GM12878 (cell line): ENCODE measurements around the gene P2RX4. TPM values are rescaled to one million over a fixed set of nuclear protein-coding genes. Genes with fewer than 3 reads are reported as not detected.

Experiments
- ATAC-seq: fragments of 200-7000 bp; cut with Tn5 transposase; 3 replicates; pipeline ENCODE4 v1.9.1; 2020; ENCODE audit warnings: mild to moderate bottlenecking, moderate library complexity
- BruUV-seq: library from RNA; stranded (reverse); fragments of 400-500 nt; replicated peaks from 2 replicates; lab custom pipeline; 2021; lab: Mats Ljungman, UMichigan
- CTCF ChIA-PET: fragments of 300-600 bp; sonication (Branson Sonifier 250); formaldehyde crosslinking; extraction: SDS; loops from one replicate; lab custom pipeline; 2021; ENCODE audit warnings: inconsistent platforms; lab: Yijun Ruan, JAX
- POLR2A ChIA-PET: fragments of 350-600 bp; formaldehyde crosslinking; extraction: SDS; loops from one replicate; lab custom pipeline; 2021; ENCODE audit warnings: inconsistent platforms; lab: Charles Lee
- RAD21 ChIA-PET: fragments of 300-600 bp; sonication (Branson Sonifier 250); formaldehyde crosslinking; loops from one replicate; lab custom pipeline; 2023; ENCODE audit warnings: antibody characterized with exemption; ENCODE audit not compliant: unreplicated experiment; lab: Charles Lee
- SMC1A ChIA-PET: fragments of 300-600 bp; sonication (Branson Sonifier 250); formaldehyde crosslinking; loops from one replicate; lab custom pipeline; 2023; ENCODE audit not compliant: unreplicated experiment, uncharacterized antibody; lab: Charles Lee
- DNase-seq: peaks from one replicate; pipeline ENCODE4 v3.0.0-alpha.2; 2011; ENCODE audit warnings: low read depth, low spot score
- FAIRE-seq: peaks from 3 replicates; lab custom pipeline; 2011; peaks lifted over from hg19 to GRCh38; lab: Jason Lieb, UNC
- H2AFZ ChIP-seq: 2 replicates; pipeline ENCODE4 v1.6.0; 2011; ENCODE audit warnings: low read depth, low read length, control low read depth; ENCODE audit not compliant: control insufficient read depth
- H3K27ac ChIP-seq: 2 replicates; pipeline ENCODE4 v1.5.1; 2011; ENCODE audit warnings: control low read depth; ENCODE audit not compliant: control insufficient read depth, insufficient read depth
- H3K27me3 ChIP-seq, 2 experiments: replicated peaks in 1 of 2; 2 replicates each; pipeline versions ENCODE4 v1.6.0 to v1.6.1; 2011; ENCODE audit warnings: low read length in 1 of 2; ENCODE audit not compliant: control insufficient read depth in 2 of 2, insufficient read depth in 2 of 2
- H3K36me3 ChIP-seq, 2 experiments: 2 replicates each; pipeline ENCODE4 v1.5.1; 2011; ENCODE audit warnings: low read length in 1 of 2; ENCODE audit not compliant: control insufficient read depth in 2 of 2, insufficient read depth in 2 of 2
- H3K4me1 ChIP-seq: 2 replicates; pipeline ENCODE4 v1.6.1; 2011; ENCODE audit warnings: mild to moderate bottlenecking, low read length, moderate library complexity, mixed read lengths; ENCODE audit not compliant: control insufficient read depth, insufficient read depth
- H3K4me2 ChIP-seq: 2 replicates; pipeline ENCODE4 v1.6.0; 2011; ENCODE audit warnings: control low read depth; ENCODE audit not compliant: control insufficient read depth, insufficient read depth
- H3K4me3 ChIP-seq: fragments of 200-600 bp; sonication (generic); 2 replicates; pipeline ENCODE4 v1.5.1; 2016
- H3K79me2 ChIP-seq: 2 replicates; pipeline ENCODE4 v1.6.0; 2011; ENCODE audit warnings: low read length; ENCODE audit not compliant: control insufficient read depth, insufficient read depth
- H3K9ac ChIP-seq: 2 replicates; pipeline ENCODE4 v1.8.0; 2011; ENCODE audit warnings: low read length, control low read depth, mixed read lengths; ENCODE audit not compliant: control insufficient read depth, insufficient read depth
- H3K9me3 ChIP-seq: replicated peaks from 3 replicates; pipeline ENCODE4 v1.5.1; 2011; ENCODE audit warnings: mild to moderate bottlenecking, low read length; ENCODE audit not compliant: control insufficient read depth, insufficient read depth
- H4K20me1 ChIP-seq: 2 replicates; pipeline ENCODE4 v1.6.0; 2011; ENCODE audit not compliant: control insufficient read depth, insufficient read depth
- ASH2L ChIP-seq: fragments of 300-600, 200-600 bp; sonication (generic); IDR thresholded peaks from 2 replicates; pipeline ENCODE4 v1.6.1; 2017; ENCODE audit warnings: low read depth, mild to moderate bottlenecking, borderline replicate concordance
- CREM ChIP-seq: IDR thresholded peaks from 2 replicates; pipeline ENCODE4 v1.6.1; 2014; ENCODE audit warnings: antibody characterized with exemption, low read depth
- EGR1 ChIP-seq, 2 experiments: IDR thresholded peaks; 1 replicate in 1 of 2; 2 replicates in 1 of 2; pipeline ENCODE4 v1.6.1; 2011 to 2012; ENCODE audit warnings: low read depth in 2 of 2, low read length in 2 of 2, borderline replicate concordance in 1 of 2, mild to moderate bottlenecking in 1 of 2, moderate library complexity in 1 of 2
- PAX5 ChIP-seq: IDR thresholded peaks from 2 replicates; pipeline ENCODE4 v1.6.1; 2011; ENCODE audit warnings: low read depth, low read length, borderline replicate concordance
- PAX8 ChIP-seq: fragments of 450-650 bp; IDR thresholded peaks from 2 replicates; pipeline ENCODE4 v1.6.1; 2017; ENCODE audit warnings: mild to moderate bottlenecking, moderate library complexity
- POLR2AphosphoS2 ChIP-seq: IDR thresholded peaks from 2 replicates; pipeline ENCODE4 v1.6.1; 2011; ENCODE audit warnings: low read depth, mild to moderate bottlenecking, low read length, improper control_type of control experiment, moderate library complexity
- RB1 ChIP-seq: fragments of 450-650 bp; formaldehyde crosslinking; IDR thresholded peaks from 2 replicates; pipeline ENCODE4 v1.6.1; 2017; ENCODE audit warnings: mild to moderate bottlenecking, borderline replicate concordance
- TAF1 ChIP-seq: IDR thresholded peaks from 2 replicates; pipeline ENCODE4 v1.6.1; 2011; ENCODE audit warnings: mild to moderate bottlenecking, low read depth, low read length, borderline replicate concordance
- TARDBP ChIP-seq: IDR thresholded peaks from 2 replicates; pipeline ENCODE4 v1.6.1; 2016; ENCODE audit warnings: borderline replicate concordance
- WGBS: methylation state at CpG from one replicate; pipeline ENCODE4 v1.1.6; 2016; ENCODE audit warnings: low lambda C conversion rate; ENCODE audit not compliant: insufficient replicate concordance, insufficient coverage; ENCODE audit errors: missing lambda C conversion rate; 5-methylcytosine and 5-hydroxymethylcytosine counted together
- in situ Hi-C: fragments of 300-500 bp; cut with MboI; formaldehyde crosslinking; loops from 9 replicates; pipeline ENCODE4 v1.14.3; 2018; ENCODE audit warnings: mixed read lengths
- intact Hi-C: fragments of 100-400 bp; cut with micrococcal nuclease; formaldehyde crosslinking; loops from one replicate; pipeline ENCODE4 v1.14.2; 2022; ENCODE audit not compliant: unreplicated experiment
- polyA plus RNA-seq, 11 experiments: library from polyadenylated mRNA; depleted of rRNA in 4 of 11; unstranded in 6 of 11; stranded (reverse) in 5 of 11; fragments of >200 nt; fragmentation: Nextera tagmentation in 4 of 11; fragmentation: Illumina TruSeq in 1 of 11; extraction: Ambion mirVana in 4 of 11; extraction: Trizol in 1 of 11; gene quantifications; 1 replicate in 1 of 11; 2 replicates in 10 of 11; pipeline versions ENCODE4 v1.2.1 to v1.2.3, GENCODE V29; 2011 to 2016; ENCODE audit warnings: inconsistent platforms in 2 of 11, missing spikeins in 2 of 11, low read depth in 1 of 11
- total RNA-seq, 4 experiments: library from RNA; depleted of rRNA in 3 of 4; stranded (reverse); fragments of >200 nt in 3 of 4; fragmentation: Illumina TruSeq in 1 of 4; extraction: Trizol in 1 of 4; gene quantifications; 2 replicates each; pipeline versions ENCODE4 v1.2.1 to v1.2.3, GENCODE V29; 2013 to 2021
- TF ChIP-seq, protein P1 (sequence below): IDR thresholded peaks from 2 replicates; pipeline ENCODE4 v1.6.1; 2012; ENCODE audit warnings: mild to moderate bottlenecking, low read depth, low read length

Gene P2RX4
- total and polyA plus RNA-seq, 10 of the 15 experiments (the other 5 are each of a cell fraction or from before 2014, with no cell fraction given): 9.0 to 43.4 (median 20.5) TPM

DNA sequence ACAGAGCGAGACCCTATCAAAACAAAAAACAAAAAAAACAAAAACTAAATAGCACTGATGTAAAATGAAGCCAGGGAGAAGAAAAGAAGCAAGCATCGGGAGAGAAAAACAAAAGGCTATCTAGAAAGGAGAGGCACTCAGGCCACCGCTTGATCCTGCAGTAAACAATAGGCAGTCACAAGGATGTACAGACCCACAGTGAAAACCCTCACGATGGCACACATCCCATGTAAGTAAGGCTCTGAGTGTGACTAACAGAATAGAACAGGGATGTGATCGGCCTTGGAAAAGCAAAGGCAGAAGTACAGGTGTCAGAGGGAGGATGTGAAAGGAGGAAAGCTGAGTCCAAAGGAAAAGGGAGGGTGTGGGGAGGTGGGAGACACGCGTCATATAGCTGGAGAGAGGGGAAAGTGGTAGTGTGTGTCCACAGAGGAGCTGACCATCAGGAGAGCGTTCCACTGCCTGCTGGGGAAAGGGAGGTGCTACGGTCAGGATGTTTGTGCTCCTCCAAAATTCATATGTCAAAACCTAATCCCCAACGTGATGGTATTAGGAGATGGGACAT lies 55.1 kb downstream of the P2RX4 start:
- BruUV-seq: no TSS peak
- intact Hi-C loops (no loop called here), in situ Hi-C loops (no loop called here)
- H3K4me3 ChIP-seq: no peak overlapping the region
- ATAC-seq: no peak
- no peak for DNase-seq
- no peaks in the 10 kb centered on the region for H3K79me2 ChIP-seq
- H3K27me3 ChIP-seq: no peaks in the 10 kb centered on the region
- no peak for FAIRE-seq
- H2AFZ ChIP-seq: no peak overlapping the region
- H3K9me3 ChIP-seq: no peaks in the 10 kb centered on the region
- ChIA-PET SMC1A (no interaction called here), POLR2A (no interaction called here), RAD21 (no interaction called here), CTCF (no interaction called here)
- H3K4me2 ChIP-seq: no peak overlapping the region
- peaks cover 16 to 18% of the 10 kb centered on the region in 2 experiments for H3K36me3 ChIP-seq
- H3K4me1 ChIP-seq: no peaks in the 10 kb centered on the region
- no peak overlapping the region for H3K27ac ChIP-seq
- TF ChIP-seq PAX5: no peak
- H3K9ac ChIP-seq: no peak overlapping the region
- 87% methylated on average over 10 of the region's 10 CpGs for WGBS
- H4K20me1 ChIP-seq: no peaks in the 10 kb centered on the region

DNA sequence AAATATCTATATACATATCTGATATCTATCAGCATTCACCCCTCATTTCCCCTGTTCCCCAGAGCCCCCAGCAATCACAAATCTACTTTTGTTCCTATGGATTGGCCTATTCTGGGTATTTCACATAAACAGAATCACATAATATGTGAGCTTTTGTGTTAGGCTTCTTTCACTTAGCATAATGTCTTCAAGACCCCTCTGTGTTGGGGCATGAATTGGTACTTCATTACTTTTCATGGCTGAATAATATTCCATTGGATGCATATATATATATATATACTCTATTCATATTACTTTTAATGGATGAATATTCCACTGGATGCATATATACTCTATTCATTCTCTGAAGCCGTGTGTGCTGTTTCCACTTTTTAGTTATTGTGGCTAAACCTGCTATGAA lies 57.9 kb downstream of the P2RX4 start:
- H3K27ac ChIP-seq: no peak overlapping the region
- SMC1A ChIA-PET: no interaction called here
- no peak overlapping the region for H3K4me3 ChIP-seq
- peaks cover 12 to 15% of the 10 kb centered on the region in 2 experiments for H3K36me3 ChIP-seq
- DNase-seq (no peak), ATAC-seq (no peak), FAIRE-seq (no peak)
- H3K9ac ChIP-seq: no peak overlapping the region
- RAD21 ChIA-PET: interaction anchor here (0.6 kb wide), 1 partner anchor 207 kb away, joined by 3 read pairs; no protein-coding TSS in a partner anchor
- no peaks in the 10 kb centered on the region for H3K27me3 ChIP-seq
- intact Hi-C loops: no loop called here
- no peak overlapping the region for H3K4me2 ChIP-seq
- H4K20me1 ChIP-seq: no peaks in the 10 kb centered on the region
- CTCF ChIA-PET: interaction anchor here (0.5 kb wide), 1 partner anchor 54 kb away, joined by 3 read pairs; no protein-coding TSS in a partner anchor
- no peaks in the 10 kb centered on the region for H3K79me2 ChIP-seq
- H3K9me3 ChIP-seq: no peaks in the 10 kb centered on the region
- no TSS peak for BruUV-seq
- 100% methylated on average over 1 of the region's 1 CpG for WGBS
- no peaks in the 10 kb centered on the region for H3K4me1 ChIP-seq
- in situ Hi-C loops: no loop called here
- H2AFZ ChIP-seq: no peak overlapping the region
- POLR2A ChIA-PET: no interaction called here
- TF ChIP-seq CREM (no peak), TARDBP (no peak), EGR1 (IDR thresholded peaks at IDR 0.05; ENCODE audit: borderline replicate concordance in 1 of 2, low read depth in 2 of 2, low read length in 2 of 2) (no peak), ASH2L (no peak), POLR2AphosphoS2 (no peak), TAF1 (no peak), PAX8 (no peak), RB1 (no peak)
- TF ChIP-seq, protein P1, sequence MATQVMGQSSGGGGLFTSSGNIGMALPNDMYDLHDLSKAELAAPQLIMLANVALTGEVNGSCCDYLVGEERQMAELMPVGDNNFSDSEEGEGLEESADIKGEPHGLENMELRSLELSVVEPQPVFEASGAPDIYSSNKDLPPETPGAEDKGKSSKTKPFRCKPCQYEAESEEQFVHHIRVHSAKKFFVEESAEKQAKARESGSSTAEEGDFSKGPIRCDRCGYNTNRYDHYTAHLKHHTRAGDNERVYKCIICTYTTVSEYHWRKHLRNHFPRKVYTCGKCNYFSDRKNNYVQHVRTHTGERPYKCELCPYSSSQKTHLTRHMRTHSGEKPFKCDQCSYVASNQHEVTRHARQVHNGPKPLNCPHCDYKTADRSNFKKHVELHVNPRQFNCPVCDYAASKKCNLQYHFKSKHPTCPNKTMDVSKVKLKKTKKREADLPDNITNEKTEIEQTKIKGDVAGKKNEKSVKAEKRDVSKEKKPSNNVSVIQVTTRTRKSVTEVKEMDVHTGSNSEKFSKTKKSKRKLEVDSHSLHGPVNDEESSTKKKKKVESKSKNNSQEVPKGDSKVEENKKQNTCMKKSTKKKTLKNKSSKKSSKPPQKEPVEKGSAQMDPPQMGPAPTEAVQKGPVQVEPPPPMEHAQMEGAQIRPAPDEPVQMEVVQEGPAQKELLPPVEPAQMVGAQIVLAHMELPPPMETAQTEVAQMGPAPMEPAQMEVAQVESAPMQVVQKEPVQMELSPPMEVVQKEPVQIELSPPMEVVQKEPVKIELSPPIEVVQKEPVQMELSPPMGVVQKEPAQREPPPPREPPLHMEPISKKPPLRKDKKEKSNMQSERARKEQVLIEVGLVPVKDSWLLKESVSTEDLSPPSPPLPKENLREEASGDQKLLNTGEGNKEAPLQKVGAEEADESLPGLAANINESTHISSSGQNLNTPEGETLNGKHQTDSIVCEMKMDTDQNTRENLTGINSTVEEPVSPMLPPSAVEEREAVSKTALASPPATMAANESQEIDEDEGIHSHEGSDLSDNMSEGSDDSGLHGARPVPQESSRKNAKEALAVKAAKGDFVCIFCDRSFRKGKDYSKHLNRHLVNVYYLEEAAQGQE: no peak
